ENCODE measurements around the gene GCA. TPM values are rescaled to one million over a fixed set of nuclear protein-coding genes. Genes with fewer than 3 reads are reported as not detected.

GCA gene
- polyA plus RNA-seq, 2 of the 4 experiments (the other 2 are of a cell fraction), result 6.6 to 17.8 TPM

- ATAC-seq (no peak), DNase-seq (ENCODE audit: low read depth in 1 of 2, low spot score in 1 of 2) (no peak), FAIRE-seq (no peak)
- H3K4me3 ChIP-seq, result no peak overlapping the region
- TF ChIP-seq FOSB (CRISPR knock-in tag; IDR thresholded peaks at IDR 0.05) (no peak), REST (IDR thresholded peaks at IDR 0.05) (no peak), PBX3 (IDR thresholded peaks at IDR 0.05) (no peak), TFCP2L1 (CRISPR knock-in tag; IDR thresholded peaks at IDR 0.05) (no peak), RARB (CRISPR knock-in tag; IDR thresholded peaks at IDR 0.05) (no peak), KDM5A (IDR thresholded peaks at IDR 0.05) (no peak), EHF (CRISPR knock-in tag; IDR thresholded peaks at IDR 0.05) (no peak), HMGXB4 (CRISPR knock-in tag; IDR thresholded peaks at IDR 0.05; ENCODE audit: borderline replicate concordance) (no peak), EP300 (IDR thresholded peaks at IDR 0.05) (no peak), CBX2 (IDR thresholded peaks at IDR 0.05; ENCODE audit: borderline replicate concordance, low read depth) (no peak), MAFK (IDR thresholded peaks at IDR 0.05; ENCODE audit: partially characterized antibody) (no peak), BCL3 (IDR thresholded peaks at IDR 0.05) (no peak), CHD4 (IDR thresholded peaks at IDR 0.05; ENCODE audit: borderline replicate concordance) (no peak)
- H3K4me2 ChIP-seq, result no peak overlapping the region
- H3K4me1 ChIP-seq, result no peaks in the 10 kb centered on the region
- whole genome bisulfite sequencing (ENCODE audit: missing lambda C conversion rate), result 32% methylated on average over 1 of the region's 1 CpG
- no peaks in the 10 kb centered on the region for H3K9me3 ChIP-seq
- CTCF ChIA-PET, result no interaction called here
- H3K27ac ChIP-seq, result no peak overlapping the region
- POLR2A ChIA-PET, result no interaction called here
These were observed 60.0 kb downstream of the GCA start for GRCh38 chr2:162403884-162404283.

Other genes with a start within 250 kb of the GCA start
- not detected in 2 replicates for gene GCG, start 191.9 kb upstream of the GCA start, polyA plus RNA-seq (2011; rRNA removed)
- gene GCG, start 191.9 kb upstream of the GCA start, polyA plus RNA-seq (2017; fragmentation: RNase III; extraction: RNeasy Plus Mini Kit Qiagen cat#74134 plus additional on column Dnase treatment), result not detected in 3 replicates
- 0.16 TPM in 1 of 2 replicates, not detected in the other for gene FAP, start 100.7 kb upstream of the GCA start, polyA plus RNA-seq (2011; rRNA removed)
- gene FAP, start 100.7 kb upstream of the GCA start, polyA plus RNA-seq (2017; fragmentation: RNase III; extraction: RNeasy Plus Mini Kit Qiagen cat#74134 plus additional on column Dnase treatment), result 0.03 to 0.21 TPM (median 0.13 TPM) in 3 replicates
- 0.57 and 0.70 TPM in 2 replicates for gene IFIH1, start 25.4 kb upstream of the GCA start, polyA plus RNA-seq (2011; rRNA removed)
- gene IFIH1, start 25.4 kb upstream of the GCA start, polyA plus RNA-seq (2017; fragmentation: RNase III; extraction: RNeasy Plus Mini Kit Qiagen cat#74134 plus additional on column Dnase treatment), result 0.21 to 0.49 TPM (median 0.46 TPM) in 3 replicates